GM19240 (cell line): ENCODE data around the gene LGMN.
"Not testable (repeated sequence)": the region's sequence is repeated elsewhere in the genome, so short reads cannot be mapped to it uniquely, and the experiment has no call there.

Experiments
- DNase-seq: peaks from one replicate; pipeline ENCODE4 v3.0.0; 2011; ENCODE audit warnings: low spot score; ENCODE audit not compliant: insufficient read length

The LGMN gene

GRCh38 chr14:92698393-92698792, 50.0 kb downstream of the LGMN start:
- no peak for DNase-seq

GRCh38 chr14:92696366-92696765, 52.1 kb downstream of the LGMN start:
- DNase-seq, result no peak

- DNase-seq, result no peak
Measured at GRCh38 chr14:92695562-92695961, 52.9 kb downstream of the LGMN start.

GRCh38 chr14:92694807-92695206, 53.6 kb downstream of the LGMN start:
- no peak for DNase-seq

GRCh38 chr14:92693998-92694795, 54.2 kb downstream of the LGMN start:
- no peak for DNase-seq

- no peak for DNase-seq
Measured at GRCh38 chr14:92692822-92693226, 55.6 kb downstream of the LGMN start.

GRCh38 chr14:92690171-92691011, 58.0 kb downstream of the LGMN start:
- no peak for DNase-seq

GRCh38 chr14:92688434-92689375, 59.7 kb downstream of the LGMN start:
- DNase-seq, result no peak

- DNase-seq, result no peak
Measured at GRCh38 chr14:92687681-92688433, 60.6 kb downstream of the LGMN start.

GRCh38 chr14:92686900-92687427, 61.5 kb downstream of the LGMN start:
- peak; percentile 79 for DNase-seq

GRCh38 chr14:92686411-92686899, 62.0 kb downstream of the LGMN start:
- no peak for DNase-seq

GRCh38 chr14:92685784-92686355, 62.6 kb downstream of the LGMN start:
- no peak for DNase-seq

- DNase-seq, result no peak
Measured at GRCh38 chr14:92684801-92685560, 63.4 kb downstream of the LGMN start.

GRCh38 chr14:92683041-92683440, 65.4 kb downstream of the LGMN start:
- DNase-seq, result no peak

GRCh38 chr14:92680781-92681650, 67.4 kb downstream of the LGMN start:
- peak; percentile 89 for DNase-seq

- not testable (repeated sequence) for DNase-seq
Measured at GRCh38 chr14:92680330-92680729, 68.1 kb downstream of the LGMN start.

GRCh38 chr14:92679246-92679645, 69.2 kb downstream of the LGMN start:
- no peak for DNase-seq

GRCh38 chr14:92678766-92679165, 69.7 kb downstream of the LGMN start:
- DNase-seq, result no peak
